Activated naive CD8-positive, alpha-beta T cell treated with anti-CD3 and anti-CD28 coated beads, Interleukin-2, amount 50 U/mL, for 24 hours (primary cell): ENCODE data around the gene FOXD4L1.
"Not testable (repeated sequence)": the region's sequence is repeated elsewhere in the genome, so short reads cannot be mapped to it uniquely, and the experiment has no call there.

Experiments used
- ATAC-seq: fragments of 150-1000 bp; cut with Tn5 transposase; one replicate; pipeline ENCODE4 v1.10.0; 2021
- DNase-seq: peaks from one replicate; pipeline ENCODE4 v3.0.0; 2021
- H3K27ac Mint-ChIP-seq: one replicate; pipeline ENCODE4 v1.8.0; 2021; ENCODE audit warnings: mild to moderate bottlenecking, mixed read lengths
- H3K27me3 Mint-ChIP-seq: one replicate; pipeline ENCODE4 v1.8.0; 2021; ENCODE audit warnings: mixed read lengths
- H3K36me3 Mint-ChIP-seq: one replicate; pipeline ENCODE4 v1.8.0; 2021; ENCODE audit warnings: low read depth, mixed read lengths
- H3K4me1 Mint-ChIP-seq: one replicate; pipeline ENCODE4 v1.8.0; 2021; ENCODE audit warnings: mixed read lengths
- H3K4me3 Mint-ChIP-seq: one replicate; pipeline ENCODE4 v1.8.0; 2021; ENCODE audit warnings: mild to moderate bottlenecking, moderate library complexity, mixed read lengths
- H3K9me3 Mint-ChIP-seq: one replicate; pipeline ENCODE4 v1.8.0; 2021; ENCODE audit warnings: mixed read lengths

The FOXD4L1 gene

DNA sequence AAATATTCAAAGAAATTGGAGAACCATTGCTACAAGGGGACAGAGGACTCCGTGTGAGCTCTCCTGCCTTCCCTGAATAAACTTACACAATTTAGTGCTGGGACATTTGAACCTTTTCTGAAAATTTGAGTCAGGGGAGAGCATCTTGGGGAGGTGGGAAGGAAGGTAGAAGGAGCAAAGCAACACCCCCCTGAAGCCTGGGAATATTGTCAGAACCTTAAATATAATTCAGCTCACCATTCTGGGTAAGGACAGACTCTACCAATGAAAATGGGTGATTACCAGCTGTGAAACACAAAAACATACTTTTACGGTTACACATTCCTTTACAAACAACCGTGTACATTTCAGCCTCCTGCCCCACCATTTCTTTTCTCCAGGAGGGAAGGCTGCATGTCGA is at the start of gene FOXD4L1:
FOXD4L1 (plus strand) TSS at position 301 of the 400 bp plus-strand sequence. CDS start 592 bp downstream, outside the sequence.
- Mint-ChIP-seq H3K4me3 (peak within 1 kb of the TSS; percentile 17), H3K27me3 (peaks cover 17% of the 10 kb centered on the region)
- not testable (repeated sequence) for DNase-seq, H3K36me3 Mint-ChIP-seq, H3K9me3 Mint-ChIP-seq, ATAC-seq, H3K4me1 Mint-ChIP-seq, H3K27ac Mint-ChIP-seq

DNA sequence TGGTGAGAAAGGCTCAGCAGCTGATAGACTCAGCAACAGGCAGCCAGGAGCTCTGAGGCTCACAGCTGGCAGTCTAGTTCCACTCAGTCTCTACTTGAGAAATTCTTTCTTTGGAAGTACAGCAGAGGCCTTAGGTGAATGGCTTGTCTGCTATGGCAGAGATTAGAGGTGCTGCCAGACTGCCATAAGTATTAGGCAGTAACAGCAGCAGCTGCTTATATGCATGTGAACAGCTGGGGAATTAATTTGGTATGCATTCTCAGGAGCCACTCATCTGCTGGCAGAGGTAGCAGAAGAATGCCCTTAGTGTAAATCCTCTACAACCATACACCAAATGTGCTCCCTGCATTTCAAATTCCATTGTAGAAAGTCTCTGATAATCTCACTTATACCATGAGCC is 32.7 kb upstream of the FOXD4L1 start:
- not testable (repeated sequence) for ATAC-seq, DNase-seq, H3K27me3 Mint-ChIP-seq, H3K36me3 Mint-ChIP-seq, H3K4me1 Mint-ChIP-seq, H3K9me3 Mint-ChIP-seq, H3K27ac Mint-ChIP-seq, H3K4me3 Mint-ChIP-seq

DNA sequence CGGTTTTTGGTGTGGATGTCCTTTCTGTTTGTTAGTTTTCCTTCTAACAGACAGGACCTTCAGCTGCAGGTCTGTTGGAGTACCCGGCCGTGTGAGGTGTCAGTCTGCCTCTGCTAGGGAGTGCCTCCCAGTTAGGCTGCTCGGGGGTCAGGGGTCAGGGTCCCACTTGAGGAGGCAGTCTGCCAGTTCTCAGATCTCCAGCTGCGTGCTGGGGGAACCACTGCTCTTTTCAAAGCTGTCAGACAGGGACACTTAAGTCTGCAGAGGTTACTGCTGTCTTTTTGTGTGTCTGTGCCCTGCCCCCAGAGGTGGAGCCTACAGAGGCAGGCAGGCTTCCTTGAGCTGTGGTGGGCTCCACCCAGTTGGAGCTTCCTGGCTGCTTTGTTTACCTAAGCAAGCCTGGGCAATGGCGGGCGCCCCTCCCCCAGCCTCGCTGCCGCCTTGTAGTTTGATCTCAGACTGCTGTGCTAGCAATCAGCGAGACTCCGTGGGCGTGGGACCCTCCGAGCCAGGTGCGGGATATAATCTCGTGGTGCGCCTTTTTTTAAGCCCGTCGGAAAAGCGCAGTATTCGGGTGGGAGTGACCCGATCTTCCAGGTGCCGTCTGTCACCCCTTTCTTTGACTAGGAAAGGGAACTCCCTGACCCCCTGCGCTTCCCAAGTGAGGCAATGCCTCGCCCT is 21.6 kb upstream of the FOXD4L1 start:
- not testable (repeated sequence) for DNase-seq

DNA sequence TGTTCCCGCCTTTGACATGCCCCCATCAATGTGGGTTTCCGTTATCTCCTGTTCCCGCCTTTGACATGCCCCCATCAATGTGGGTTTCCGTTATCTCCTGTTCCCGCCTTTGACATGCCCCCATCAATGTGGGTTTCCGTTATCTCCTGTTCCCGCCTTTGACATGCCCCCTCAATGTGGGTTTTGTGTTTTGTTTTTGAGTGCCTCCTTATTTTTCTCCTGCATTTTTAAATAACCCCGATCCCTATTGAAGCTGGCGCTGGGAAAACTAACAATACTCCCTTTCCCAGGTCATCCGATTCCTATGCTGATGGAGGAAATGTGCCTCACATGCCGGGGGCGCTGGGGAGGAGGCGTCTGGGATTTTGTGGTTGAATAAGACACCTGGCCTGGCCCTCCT is 1.9 kb upstream of the FOXD4L1 start:
- not testable (repeated sequence) for ATAC-seq, H3K27ac Mint-ChIP-seq, H3K4me1 Mint-ChIP-seq, H3K27me3 Mint-ChIP-seq, DNase-seq, H3K36me3 Mint-ChIP-seq, H3K4me3 Mint-ChIP-seq, H3K9me3 Mint-ChIP-seq

More for the DNA sequence above, 21.6 kb upstream of the FOXD4L1 start:
- H3K36me3 Mint-ChIP-seq, H3K27me3 Mint-ChIP-seq, H3K4me3 Mint-ChIP-seq, H3K9me3 Mint-ChIP-seq, H3K27ac Mint-ChIP-seq, ATAC-seq, H3K4me1 Mint-ChIP-seq: not testable (repeated sequence)

DNA sequence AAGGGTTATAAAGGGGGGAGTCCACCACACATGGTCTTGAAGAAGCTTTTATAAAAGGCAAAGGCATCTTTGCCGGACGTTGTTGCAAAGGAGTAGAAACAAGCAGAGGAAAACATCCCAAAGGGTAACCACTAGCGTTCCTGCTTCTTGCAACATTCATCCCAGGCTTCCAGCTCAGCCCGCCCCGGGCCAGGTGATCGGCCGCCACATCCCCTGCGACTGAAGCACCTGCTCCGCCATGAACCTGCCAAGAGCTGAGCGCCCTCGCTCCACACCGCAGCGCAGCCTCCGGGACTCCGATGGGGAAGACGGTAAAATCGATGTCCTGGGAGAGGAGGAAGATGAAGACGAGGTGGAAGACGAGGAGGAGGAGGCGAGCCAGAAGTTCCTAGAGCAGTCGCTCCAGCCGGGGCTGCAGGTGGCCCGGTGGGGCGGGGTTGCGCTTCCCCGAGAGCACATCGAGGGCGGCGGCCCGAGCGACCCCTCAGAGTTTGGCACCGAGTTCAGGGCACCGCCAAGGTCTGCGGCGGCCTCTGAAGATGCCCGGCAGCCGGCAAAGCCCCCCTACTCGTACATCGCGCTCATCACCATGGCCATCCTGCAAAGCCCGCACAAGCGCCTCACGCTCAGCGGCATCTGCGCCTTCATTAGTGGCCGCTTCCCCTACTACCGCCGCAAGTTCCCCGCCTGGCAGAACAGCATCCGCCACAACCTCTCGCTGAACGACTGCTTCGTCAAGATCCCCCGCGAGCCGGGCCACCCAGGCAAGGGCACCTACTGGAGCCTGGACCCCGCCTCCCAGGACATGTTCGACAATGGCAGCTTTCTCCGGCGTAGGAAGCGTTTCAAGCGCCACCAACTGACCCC is 787 bp downstream of the FOXD4L1 start:
- not testable (repeated sequence) for H3K27ac Mint-ChIP-seq, H3K36me3 Mint-ChIP-seq, H3K9me3 Mint-ChIP-seq, ATAC-seq, H3K4me1 Mint-ChIP-seq, DNase-seq
- H3K4me3 Mint-ChIP-seq: peak overlapping the region; percentile 17
- peaks cover 18% of the 10 kb centered on the region for H3K27me3 Mint-ChIP-seq

DNA sequence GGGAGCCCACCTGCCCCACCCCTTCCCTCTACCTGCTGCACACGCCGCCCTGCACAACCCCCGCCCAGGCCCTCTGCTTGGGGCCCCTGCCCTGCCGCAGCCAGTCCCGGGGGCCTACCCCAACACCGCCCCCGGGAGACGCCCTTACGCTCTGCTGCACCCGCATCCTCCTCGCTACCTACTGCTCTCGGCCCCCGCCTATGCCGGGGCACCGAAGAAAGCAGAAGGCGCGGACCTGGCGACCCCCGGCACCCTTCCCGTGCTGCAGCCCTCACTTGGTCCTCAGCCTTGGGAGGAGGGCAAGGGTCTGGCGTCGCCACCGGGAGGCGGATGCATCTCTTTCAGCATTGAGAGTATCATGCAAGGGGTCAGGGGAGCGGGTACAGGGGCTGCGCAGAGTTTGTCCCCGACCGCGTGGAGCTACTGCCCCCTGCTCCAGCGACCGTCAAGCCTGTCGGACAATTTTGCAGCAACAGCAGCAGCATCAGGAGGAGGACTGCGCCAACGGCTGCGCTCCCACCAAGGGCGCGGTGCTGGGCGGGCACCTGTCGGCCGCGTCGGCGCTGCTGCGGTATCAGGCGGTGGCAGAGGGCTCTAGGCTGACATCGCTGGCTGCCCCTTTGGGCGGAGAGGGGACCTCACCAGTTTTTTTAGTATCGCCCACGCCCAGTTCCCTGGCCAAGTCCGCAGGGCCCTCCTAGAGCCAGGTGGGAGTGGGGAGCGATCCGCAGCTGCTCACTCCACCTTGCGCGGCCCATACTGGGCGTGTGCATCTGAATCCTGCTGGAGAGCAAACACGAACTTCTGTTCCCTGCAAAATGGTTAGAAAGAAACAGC is 1.6 kb downstream of the FOXD4L1 start:
- not testable (repeated sequence) for H3K4me1 Mint-ChIP-seq, H3K27ac Mint-ChIP-seq, DNase-seq, H3K36me3 Mint-ChIP-seq, H3K9me3 Mint-ChIP-seq, ATAC-seq, H3K4me3 Mint-ChIP-seq
- peaks cover 20% of the 10 kb centered on the region for H3K27me3 Mint-ChIP-seq

DNA sequence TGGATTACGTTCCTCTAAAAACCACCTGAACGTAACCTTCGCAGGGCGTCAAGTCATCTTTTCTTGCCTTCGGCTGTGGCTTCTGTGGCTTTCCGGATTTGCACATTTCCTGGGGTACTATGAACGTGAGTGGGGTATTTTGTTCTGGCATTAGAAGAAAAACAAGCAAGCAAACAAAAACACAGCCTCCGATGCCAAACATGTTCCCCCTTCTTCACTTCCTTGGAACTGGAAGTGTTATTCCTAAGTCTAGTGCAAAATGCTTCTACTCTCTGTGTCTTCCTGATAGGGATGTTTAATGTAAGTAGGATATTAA is 2.2 kb downstream of the FOXD4L1 start:
- not testable (repeated sequence) for H3K4me1 Mint-ChIP-seq, ATAC-seq, DNase-seq, H3K9me3 Mint-ChIP-seq, H3K27ac Mint-ChIP-seq, H3K36me3 Mint-ChIP-seq, H3K4me3 Mint-ChIP-seq
- H3K27me3 Mint-ChIP-seq: peaks cover 20% of the 10 kb centered on the region

DNA sequence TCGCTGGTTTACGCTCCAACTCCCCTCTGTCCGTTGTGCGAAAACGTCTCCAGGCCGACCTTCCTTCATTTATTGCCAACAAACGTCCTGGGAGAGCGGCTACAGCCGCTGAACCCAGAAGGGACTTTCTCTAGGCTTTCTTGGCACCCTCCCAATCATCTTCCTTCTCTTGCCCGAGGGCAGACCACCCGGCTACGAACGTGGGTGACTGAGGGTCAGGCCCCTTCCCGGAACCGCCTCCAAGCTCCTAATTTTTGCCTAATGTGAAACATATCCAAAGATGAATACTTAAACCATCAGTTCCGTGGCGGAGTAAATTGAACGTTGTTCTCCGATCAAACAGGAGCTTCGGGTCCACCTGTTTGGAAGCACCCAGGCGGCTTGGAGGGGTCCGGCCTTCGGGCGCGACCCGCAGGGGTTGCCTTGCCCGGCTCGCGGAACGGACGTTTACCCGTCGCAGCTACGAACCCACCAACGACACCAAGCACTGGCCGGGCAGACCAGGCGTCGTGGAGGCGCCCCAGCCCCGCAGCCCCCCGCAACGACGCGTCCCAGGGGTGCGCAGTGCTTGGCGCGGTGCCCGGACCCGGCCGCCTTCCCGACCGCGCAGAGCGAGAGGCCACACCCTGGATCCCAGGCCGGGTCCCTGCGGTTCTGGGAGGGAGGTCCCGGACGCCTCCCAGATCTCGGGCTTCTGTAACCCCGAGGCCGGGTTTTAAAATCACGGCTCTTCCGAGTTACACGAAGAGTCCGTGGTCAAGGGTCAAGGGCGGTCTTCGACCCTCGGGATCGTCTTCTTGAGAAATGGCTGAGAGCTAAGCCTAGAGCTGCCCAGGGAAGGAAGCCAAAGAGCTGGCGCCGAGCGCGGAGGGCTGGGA is 4.0 kb downstream of the FOXD4L1 start:
- not testable (repeated sequence) for ATAC-seq, H3K9me3 Mint-ChIP-seq, H3K4me1 Mint-ChIP-seq, H3K36me3 Mint-ChIP-seq
- peak overlapping the region; percentile 72 for H3K4me3 Mint-ChIP-seq
- DNase-seq: peak; percentile 2
- peaks cover 22% of the 10 kb centered on the region for H3K27me3 Mint-ChIP-seq
- peak overlapping the region; percentile 49 for H3K27ac Mint-ChIP-seq

DNA sequence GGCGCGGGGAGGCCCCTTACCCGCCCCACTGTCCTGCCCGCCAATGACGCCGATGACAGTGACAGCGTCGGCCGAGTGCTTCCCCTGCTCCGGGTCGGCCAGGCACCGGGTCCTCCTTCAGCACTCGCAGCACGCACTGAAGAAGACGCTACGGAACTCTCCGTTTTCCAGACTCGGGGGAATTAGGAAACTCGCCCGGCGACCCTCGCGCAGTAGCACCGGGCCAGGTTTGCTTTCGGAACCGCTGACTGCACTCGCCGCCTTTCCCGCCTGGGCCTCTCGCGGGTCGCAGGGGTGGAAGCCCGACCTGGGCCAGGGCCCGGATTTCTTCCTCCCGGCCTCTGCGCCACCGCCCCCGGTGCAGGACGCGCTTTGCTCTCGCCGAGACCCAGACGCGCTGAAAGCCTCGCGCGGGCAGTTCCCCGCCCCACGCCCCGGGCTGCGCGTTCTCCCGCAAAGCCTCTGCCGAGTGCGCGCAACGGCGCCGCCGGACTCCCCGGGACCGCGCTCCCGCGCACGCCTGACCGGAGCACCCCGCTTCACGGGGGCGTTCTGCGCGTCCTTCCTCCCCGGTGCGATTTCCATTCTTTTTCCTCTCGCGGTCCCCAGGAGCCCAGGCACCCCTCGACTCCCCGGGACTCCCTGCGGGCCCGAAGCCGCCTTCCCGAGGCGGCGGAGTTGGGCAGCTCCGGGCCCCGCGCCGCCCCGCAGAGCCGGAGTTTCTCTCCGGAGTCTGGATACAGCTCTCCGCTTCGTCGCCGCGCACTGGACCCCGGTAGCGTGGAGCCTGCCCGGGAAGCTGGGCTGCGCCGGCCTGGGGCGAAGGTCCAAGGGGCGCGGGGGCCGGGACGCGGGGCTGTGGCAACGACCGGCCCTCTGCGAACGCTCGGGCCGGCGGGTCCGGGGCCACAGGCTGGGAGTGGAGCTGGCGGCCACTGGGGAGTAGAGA is 4.9 kb downstream of the FOXD4L1 start:
- Mint-ChIP-seq H3K27me3 (peaks cover 22% of the 10 kb centered on the region), H3K4me3 (peak overlapping the region; percentile 72)
- H3K9me3 Mint-ChIP-seq, H3K36me3 Mint-ChIP-seq, H3K27ac Mint-ChIP-seq, H3K4me1 Mint-ChIP-seq: not testable (repeated sequence)
- peak; percentile 45 for DNase-seq
- ATAC-seq: peak; percentile 87

DNA sequence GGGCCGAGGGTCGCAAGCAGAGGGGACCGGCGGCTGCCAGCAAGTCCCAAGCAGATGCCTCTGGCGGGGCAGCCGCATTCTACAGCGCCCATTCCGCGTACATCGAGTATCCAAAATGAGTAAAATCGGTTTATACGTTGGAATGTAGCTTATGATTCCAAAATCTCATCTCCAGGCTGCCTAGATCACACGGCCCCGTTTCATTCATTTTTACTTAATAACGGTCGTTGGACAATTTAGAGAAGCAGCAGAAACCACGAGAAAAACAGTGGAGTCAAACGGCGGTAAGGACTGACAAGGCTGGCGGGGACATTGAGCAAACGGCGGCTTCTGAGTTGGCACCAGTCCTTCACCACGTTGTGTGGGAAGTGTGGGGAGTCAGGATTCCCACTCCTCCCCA is 5.6 kb downstream of the FOXD4L1 start:
- H3K36me3 Mint-ChIP-seq, H3K27ac Mint-ChIP-seq, H3K4me1 Mint-ChIP-seq, H3K4me3 Mint-ChIP-seq, DNase-seq, ATAC-seq, H3K9me3 Mint-ChIP-seq: not testable (repeated sequence)
- H3K27me3 Mint-ChIP-seq: peaks cover 22% of the 10 kb centered on the region

DNA sequence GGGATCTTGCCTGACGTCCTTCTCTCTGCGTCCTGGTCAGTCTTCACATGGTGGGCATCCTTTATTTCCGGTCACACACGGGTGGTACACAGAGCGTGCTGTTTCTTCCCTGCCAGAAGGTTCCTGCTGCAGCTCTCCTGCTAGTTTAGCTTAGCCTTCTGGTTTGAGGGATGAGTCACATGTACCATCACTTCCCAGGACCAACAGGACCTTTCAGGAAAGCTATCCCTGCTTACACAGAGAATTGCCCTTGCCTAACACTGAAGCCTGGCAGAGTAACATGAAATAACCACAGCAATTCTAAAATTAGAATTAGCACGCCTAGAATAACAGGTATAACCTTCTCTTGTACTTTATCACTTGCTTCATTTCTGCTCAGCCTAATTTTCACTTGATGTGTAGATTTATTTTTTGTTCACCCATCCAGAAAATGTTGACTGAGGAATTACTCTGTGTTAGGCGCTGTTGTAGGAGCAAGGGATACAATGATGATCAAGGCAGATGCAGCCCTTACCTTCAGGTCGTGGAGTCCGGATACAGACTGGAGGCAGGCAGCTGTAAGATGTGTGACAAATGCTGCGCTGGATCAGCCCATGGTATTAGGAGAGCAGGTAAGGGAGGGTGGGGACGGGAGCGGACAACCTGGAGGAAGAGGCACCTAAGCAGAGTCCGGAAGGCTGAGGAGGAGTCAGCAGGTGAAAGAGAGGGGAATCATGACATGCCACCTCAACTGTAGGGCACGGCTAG is 9.1 kb downstream of the FOXD4L1 start:
- ATAC-seq, H3K36me3 Mint-ChIP-seq, H3K9me3 Mint-ChIP-seq, H3K27ac Mint-ChIP-seq, H3K4me1 Mint-ChIP-seq, H3K4me3 Mint-ChIP-seq, DNase-seq: not testable (repeated sequence)
- peaks cover 15% of the 10 kb centered on the region for H3K27me3 Mint-ChIP-seq

DNA sequence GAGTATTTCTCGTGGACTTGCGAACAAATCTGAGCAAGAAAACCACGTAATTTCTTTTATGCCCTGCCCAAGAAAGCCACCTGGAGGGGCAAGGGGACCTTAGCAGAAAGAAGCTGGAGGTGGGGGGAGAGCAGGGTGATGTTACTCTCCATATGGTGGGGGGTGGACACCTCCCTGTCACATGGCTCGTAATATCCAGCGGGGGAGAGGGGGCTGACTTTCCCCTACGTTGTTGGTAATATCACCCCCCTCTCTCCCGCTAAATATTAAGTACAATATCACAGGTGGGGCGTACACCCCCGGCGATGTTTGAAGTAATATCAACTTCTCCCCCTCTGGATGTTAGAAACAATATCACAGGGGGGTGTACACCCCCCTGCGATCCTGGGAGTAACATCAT is 9.7 kb downstream of the FOXD4L1 start:
- not testable (repeated sequence) for H3K27ac Mint-ChIP-seq, DNase-seq, H3K9me3 Mint-ChIP-seq, H3K36me3 Mint-ChIP-seq, ATAC-seq, H3K4me3 Mint-ChIP-seq, H3K4me1 Mint-ChIP-seq
- H3K27me3 Mint-ChIP-seq: peaks cover 12% of the 10 kb centered on the region
